CD14-positive monocyte (primary cell): ENCODE data around the gene KIF16B. TPM values are rescaled to one million over a fixed set of nuclear protein-coding genes. Genes with fewer than 3 reads are reported as not detected.

Experiments used
- DNase-seq, 3 donors: peaks; one replicate each; pipeline ENCODE4 v3.0.0-alpha.2; 2011 to 2022
- H2AFZ ChIP-seq: 2 replicates; pipeline ENCODE4 v1.6.0; 2012; ENCODE audit warnings: mild to moderate bottlenecking, low read depth, low read length, inconsistent platforms; ENCODE audit not compliant: insufficient read depth, poor library complexity, severe bottlenecking
- H3K27ac ChIP-seq, 2 donors: 1 replicate in 1 of 2; 2 replicates in 1 of 2; pipeline ENCODE4 v1.5.1; 2012 to 2013; ENCODE audit warnings: low read length in 2 of 2, control low read depth in 1 of 2, inconsistent platforms in 1 of 2, low read depth in 1 of 2, mild to moderate bottlenecking in 1 of 2
- H3K27me3 ChIP-seq, 2 donors: one replicate each; pipeline versions ENCODE4 v1.6.0 to v1.6.1; 2011 to 2013; ENCODE audit warnings: low read length in 2 of 2; ENCODE audit not compliant: control insufficient read depth in 2 of 2, insufficient read depth in 2 of 2
- H3K36me3 ChIP-seq, 2 donors: replicated peaks in 1 of 2; 1 replicate in 1 of 2; 2 replicates in 1 of 2; pipeline versions ENCODE4 v1.5.1 to v1.6.1; 2012 to 2013; ENCODE audit warnings: low read length in 2 of 2, control low read depth in 1 of 2, inconsistent platforms in 1 of 2, mild to moderate bottlenecking in 1 of 2; ENCODE audit not compliant: insufficient read depth in 2 of 2, control insufficient read depth in 1 of 2
- H3K4me1 ChIP-seq, 2 donors: 1 replicate in 1 of 2; 2 replicates in 1 of 2; pipeline versions ENCODE4 v1.5.1 to v1.6.1; 2012 to 2013; ENCODE audit warnings: low read length in 2 of 2, control low read depth in 1 of 2, inconsistent platforms in 1 of 2, mild to moderate bottlenecking in 1 of 2, moderate library complexity in 1 of 2; ENCODE audit not compliant: insufficient read depth in 2 of 2, control insufficient read depth in 1 of 2
- H3K4me2 ChIP-seq: replicated peaks from 2 replicates; pipeline ENCODE3; 2012; ENCODE audit warnings: low read length, moderate library complexity, mild to moderate bottlenecking; ENCODE audit not compliant: poor library complexity, severe bottlenecking; ENCODE audit errors: extremely low read depth
- H3K4me3 ChIP-seq, 3 experiments: fragments of 200-600 bp in 1 of 3; sonication (generic) in 1 of 3; replicated peaks in 1 of 3; 1 replicate in 2 of 3; 2 replicates in 1 of 3; pipeline ENCODE4 v1.5.1; 2011 to 2013; ENCODE audit warnings: low read length in 3 of 3, mild to moderate bottlenecking in 3 of 3, control low read depth in 2 of 3, low read depth in 2 of 3, inconsistent platforms in 1 of 3, moderate library complexity in 1 of 3
- H3K79me2 ChIP-seq: 2 replicates; pipeline ENCODE4 v1.6.0; 2012; ENCODE audit warnings: mild to moderate bottlenecking, control low read depth, inconsistent platforms, low read length, moderate library complexity; ENCODE audit not compliant: insufficient read depth
- H3K9ac ChIP-seq: 2 replicates; pipeline ENCODE4 v1.6.0; 2017; ENCODE audit warnings: low read length, mild to moderate bottlenecking; ENCODE audit not compliant: insufficient read depth, poor library complexity, severe bottlenecking
- H3K9me3 ChIP-seq, 2 donors: replicated peaks in 1 of 2; 1 replicate in 1 of 2; 2 replicates in 1 of 2; pipeline versions ENCODE4 v1.5.1 to v1.6.1; 2012 to 2013; ENCODE audit warnings: low read length in 2 of 2, control low read depth in 1 of 2; ENCODE audit not compliant: control insufficient read depth in 1 of 2, insufficient read depth in 1 of 2
- H4K20me1 ChIP-seq: 2 replicates; pipeline ENCODE4 v1.6.0; 2012; ENCODE audit warnings: mild to moderate bottlenecking, low read length, control low read depth, moderate library complexity; ENCODE audit not compliant: insufficient read depth
- H3K27ac Mint-ChIP-seq, 7 donors: one replicate each; pipeline ENCODE4 v1.8.0; 2020; ENCODE audit warnings: mild to moderate bottlenecking in 7 of 7, mixed read lengths in 7 of 7, moderate library complexity in 6 of 7, inconsistent platforms in 2 of 7
- H3K27me3 Mint-ChIP-seq, 3 donors: one replicate each; pipeline ENCODE4 v1.8.0; 2021 to 2022; ENCODE audit warnings: low read depth in 3 of 3, mild to moderate bottlenecking in 3 of 3, mixed read lengths in 3 of 3, moderate library complexity in 3 of 3, inconsistent platforms in 1 of 3
- H3K36me3 Mint-ChIP-seq, 2 donors: one replicate each; pipeline ENCODE4 v1.8.0; 2020; ENCODE audit warnings: mixed read lengths in 2 of 2, inconsistent platforms in 1 of 2, mild to moderate bottlenecking in 1 of 2
- H3K4me1 Mint-ChIP-seq: one replicate; pipeline ENCODE4 v1.8.0; 2020; ENCODE audit warnings: mild to moderate bottlenecking, mixed read lengths
- H3K4me3 Mint-ChIP-seq, 2 donors: one replicate each; pipeline ENCODE4 v1.8.0; 2020; ENCODE audit warnings: mild to moderate bottlenecking in 2 of 2, mixed read lengths in 2 of 2, moderate library complexity in 1 of 2
- H3K9me3 Mint-ChIP-seq, 7 donors: one replicate each; pipeline ENCODE4 v1.8.0; 2020 to 2022; ENCODE audit warnings: mixed read lengths in 7 of 7, mild to moderate bottlenecking in 6 of 7, moderate library complexity in 6 of 7, inconsistent platforms in 2 of 7
- CTCF ChIP-seq: fragments of 200-600 bp; IDR thresholded peaks from one replicate; pipeline ENCODE4 v1.8.0; 2022; ENCODE audit warnings: antibody characterized with exemption, mild to moderate bottlenecking
- WGBS: methylation state at CpG from one replicate; pipeline ENCODE4 v1.1.5; 2013; ENCODE audit warnings: missing lambda C conversion rate; ENCODE audit not compliant: insufficient coverage; 5-methylcytosine and 5-hydroxymethylcytosine counted together
- intact Hi-C, 2 donors: fragments of 100-400 bp; cut with micrococcal nuclease; formaldehyde crosslinking; loops; one replicate each; pipeline versions ENCODE4 v1.15.0 to v1.15.1; 2023
- polyA plus RNA-seq, 3 donors: library from polyadenylated mRNA; depleted of rRNA in 1 of 3; unstranded in 2 of 3; stranded (reverse) in 1 of 3; fragments of 300-500 nt in 2 of 3; fragments of >200 nt in 1 of 3; fragmentation: Illumina TruSeq in 2 of 3; gene quantifications; 1 replicate in 2 of 3; 2 replicates in 1 of 3; pipeline ENCODE4 v1.2.3, GENCODE V29; 2012 to 2021

Gene KIF16B
- polyA plus RNA-seq, 3 donors: 0.89 to 2.9 (median 2.8) TPM

GRCh38 chr20:16587066-16587465 lies 13.8 kb upstream of the KIF16B start:
- 86% methylated on average over 1 of the region's 2 CpGs for WGBS
- intact Hi-C loops: no loop called here
- Histone ChIP-seq H3K4me3 (no peak overlapping the region), H3K9me3 (no peaks in the 10 kb centered on the region), H3K27me3 (no peaks in the 10 kb centered on the region), H2AFZ (no peak overlapping the region), H3K9ac (no peak overlapping the region), H3K4me1 (no peaks in the 10 kb centered on the region), H3K36me3 (no peaks in the 10 kb centered on the region), H4K20me1 (no peaks in the 10 kb centered on the region), H3K79me2 (no peaks in the 10 kb centered on the region), H3K27ac (no peak overlapping the region), H3K4me2 (no peak overlapping the region)
- Mint-ChIP-seq H3K27ac (no peak overlapping the region), H3K4me3 (no peak overlapping the region), H3K4me1 (no peaks in the 10 kb centered on the region), H3K27me3 (peaks cover 5 to 16% (median 8%) of the 10 kb centered on the region in 3 donors), H3K36me3 (no peaks in the 10 kb centered on the region), H3K9me3 (peaks cover 0 to 3% (median 0%) of the 10 kb centered on the region in 7 donors)
- no peak for DNase-seq
- TF ChIP-seq CTCF: no peak

GRCh38 chr20:16583474-16583873 lies 10.2 kb upstream of the KIF16B start:
- 72% methylated on average over 2 of the region's 2 CpGs for WGBS
- Histone ChIP-seq H3K27me3 (no peaks in the 10 kb centered on the region), H3K4me2 (no peak overlapping the region), H3K4me3 (no peak overlapping the region), H4K20me1 (no peaks in the 10 kb centered on the region), H3K4me1 (no peaks in the 10 kb centered on the region), H3K9ac (no peak overlapping the region), H3K27ac (no peak overlapping the region), H3K36me3 (no peaks in the 10 kb centered on the region), H2AFZ (no peak overlapping the region), H3K79me2 (no peaks in the 10 kb centered on the region), H3K9me3 (no peaks in the 10 kb centered on the region)
- Mint-ChIP-seq H3K27me3 (peaks cover 5 to 11% (median 8%) of the 10 kb centered on the region in 3 donors), H3K27ac (no peak overlapping the region), H3K4me1 (no peaks in the 10 kb centered on the region), H3K36me3 (no peaks in the 10 kb centered on the region), H3K4me3 (no peak overlapping the region), H3K9me3 (peaks cover 0 to 3% (median 0%) of the 10 kb centered on the region in 7 donors)
- DNase-seq: no peak
- TF ChIP-seq CTCF: no peak
- intact Hi-C loops: no loop called here
